HEK293 (cell line): ENCODE data around the gene TPRN.

Source experiments
- CTCF ChIA-PET: fragments of 350-600 bp; formaldehyde crosslinking; extraction: SDS; loops from one replicate; lab custom pipeline; 2021; ENCODE audit warnings: antibody characterized with exemption; lab: Yijun Ruan, JAX
- POLR2A ChIA-PET: fragments of 300-600 bp; formaldehyde crosslinking; extraction: SDS; loops from one replicate; lab custom pipeline; 2020; ENCODE audit warnings: antibody characterized with exemption, inconsistent platforms; lab: Yijun Ruan, JAX
- H3K27ac ChIP-seq: fragments of 200-500 bp; sonication (Bioruptor generic); 2 replicates; pipeline ENCODE4 v1.5.1; 2014; ENCODE audit warnings: low read depth, low read length, control low read depth, inconsistent platforms; ENCODE audit errors: extremely low read depth
- H3K36me3 ChIP-seq, 2 experiments: fragments of 200-500 bp in 1 of 2; sonication (Bioruptor generic) in 1 of 2; 1 replicate in 1 of 2; 2 replicates in 1 of 2; pipeline ENCODE4 v1.5.1; 2014 to 2017; ENCODE audit warnings: inconsistent platforms in 2 of 2, low read length in 2 of 2; ENCODE audit not compliant: control insufficient read depth in 2 of 2, insufficient read depth in 1 of 2
- H3K4me1 ChIP-seq: fragments of 200-500 bp; sonication (Bioruptor generic); 2 replicates; pipeline ENCODE4 v1.5.1; 2014; ENCODE audit warnings: mild to moderate bottlenecking, low read length, inconsistent platforms; ENCODE audit not compliant: control insufficient read depth, insufficient read depth
- H3K4me3 ChIP-seq: 2 replicates; pipeline ENCODE4 v1.5.1; 2011; ENCODE audit warnings: low read depth, mild to moderate bottlenecking, control low read depth, low read length, moderate library complexity
- H3K9me3 ChIP-seq: fragments of 200-500 bp; sonication (Bioruptor generic); 2 replicates; pipeline ENCODE4 v1.5.1; 2014; ENCODE audit warnings: low read depth, low read length, inconsistent platforms; ENCODE audit not compliant: control insufficient read depth, insufficient read depth
- BCL11B ChIP-seq: fragments of 450-650 bp; formaldehyde crosslinking; IDR thresholded peaks from 2 replicates; pipeline ENCODE4 v1.5.1; 2016; ENCODE audit warnings: low read depth, missing biosample characterization, missing genetic modification characterization
- FEZF1 ChIP-seq: fragments of 450-650 bp; formaldehyde crosslinking; IDR thresholded peaks from 2 replicates; pipeline ENCODE4 v1.5.1; 2016; ENCODE audit warnings: missing biosample characterization, missing genetic modification characterization
- GLI2 ChIP-seq: fragments of 450-650 bp; formaldehyde crosslinking; IDR thresholded peaks from 2 replicates; pipeline ENCODE4; 2017; ENCODE audit warnings: missing biosample characterization, missing genetic modification characterization, low read depth, borderline replicate concordance
- HIC1 ChIP-seq: fragments of 450-650 bp; formaldehyde crosslinking; IDR thresholded peaks from 2 replicates; pipeline ENCODE4 v1.5.1; 2016; ENCODE audit warnings: missing biosample characterization, missing genetic modification characterization
- HOXA7 ChIP-seq: sonication (generic); formaldehyde crosslinking; IDR thresholded peaks from 2 replicates; pipeline ENCODE4 v1.8.1; 2022; ENCODE audit warnings: missing genetic modification reagents, borderline replicate concordance
- HOXD13 ChIP-seq: sonication (generic); formaldehyde crosslinking; IDR thresholded peaks from 2 replicates; pipeline ENCODE4 v1.8.0; 2022; ENCODE audit warnings: missing genetic modification reagents, borderline replicate concordance
- IKZF3 ChIP-seq: fragments of 450-650 bp; IDR thresholded peaks from 2 replicates; pipeline ENCODE4 v1.5.0; 2018; ENCODE audit warnings: missing biosample characterization, mild to moderate bottlenecking, missing genetic modification characterization, moderate library complexity
- KLF17 ChIP-seq: fragments of 450-650 bp; formaldehyde crosslinking; IDR thresholded peaks from 2 replicates; pipeline ENCODE4 v1.5.1; 2016; ENCODE audit warnings: missing biosample characterization, missing genetic modification characterization
- KLF8 ChIP-seq: fragments of 450-650 bp; formaldehyde crosslinking; IDR thresholded peaks from 2 replicates; pipeline ENCODE4 v1.5.1; 2016; ENCODE audit warnings: missing biosample characterization, missing genetic modification characterization
- PRDM10 ChIP-seq: fragments of 450-650 bp; formaldehyde crosslinking; IDR thresholded peaks from 2 replicates; pipeline ENCODE4 v1.5.1; 2016; ENCODE audit warnings: missing biosample characterization, missing genetic modification characterization
- SETDB1 ChIP-seq: IDR thresholded peaks from one replicate; pipeline ENCODE4 v1.6.1; 2017; ENCODE audit warnings: mild to moderate bottlenecking, low read length, moderate library complexity, mixed read lengths; ENCODE audit not compliant: insufficient read length
- SP2 ChIP-seq: fragments of 450-650 bp; formaldehyde crosslinking; IDR thresholded peaks from 2 replicates; pipeline ENCODE4 v1.5.1; 2016; ENCODE audit warnings: missing biosample characterization, missing genetic modification characterization
- TRIM28 ChIP-seq: IDR thresholded peaks from 2 replicates; pipeline ENCODE4 v1.6.1; 2011; ENCODE audit warnings: low read length, control low read depth, borderline replicate concordance
- ZBTB6 ChIP-seq: fragments of 450-650 bp; formaldehyde crosslinking; IDR thresholded peaks from 2 replicates; pipeline ENCODE4 v1.5.1; 2017; ENCODE audit warnings: missing biosample characterization, missing genetic modification characterization
- ZNF155 ChIP-seq: fragments of 450-650 bp; formaldehyde crosslinking; IDR thresholded peaks from 2 replicates; pipeline ENCODE4 v1.5.1; 2016; ENCODE audit warnings: missing biosample characterization, missing genetic modification characterization
- ZNF341 ChIP-seq: fragments of 450-650 bp; formaldehyde crosslinking; IDR thresholded peaks from 2 replicates; pipeline ENCODE4; 2016; ENCODE audit warnings: low read depth, missing biosample characterization, missing genetic modification characterization
- ZNF600 ChIP-seq: fragments of 450-650 bp; formaldehyde crosslinking; IDR thresholded peaks from 2 replicates; pipeline ENCODE4 v1.5.1; 2016; ENCODE audit warnings: missing biosample characterization, missing genetic modification characterization
- ZNF677 ChIP-seq: fragments of 450-650 bp; IDR thresholded peaks from 2 replicates; pipeline ENCODE4 v1.5.0; 2018; ENCODE audit warnings: missing biosample characterization, mild to moderate bottlenecking, missing genetic modification characterization, moderate library complexity
- ZNF747 ChIP-seq: fragments of 450-650 bp; formaldehyde crosslinking; IDR thresholded peaks from 2 replicates; pipeline ENCODE4 v1.5.1; 2016; ENCODE audit warnings: missing biosample characterization, missing genetic modification characterization
- ZNF776 ChIP-seq: fragments of 450-650 bp; formaldehyde crosslinking; IDR thresholded peaks from 2 replicates; pipeline ENCODE4 v1.5.0; 2017; ENCODE audit warnings: missing biosample characterization, missing genetic modification characterization, borderline replicate concordance
- ZNF843 ChIP-seq: fragments of 450-650 bp; formaldehyde crosslinking; IDR thresholded peaks from 2 replicates; pipeline ENCODE4 v1.5.1; 2016; ENCODE audit warnings: missing biosample characterization, missing genetic modification characterization
- ZSCAN4 ChIP-seq: fragments of 450-650 bp; formaldehyde crosslinking; IDR thresholded peaks from 2 replicates; pipeline ENCODE4 v1.5.1; 2017; ENCODE audit warnings: missing biosample characterization, missing genetic modification characterization
- ZSCAN5A ChIP-seq: fragments of 450-650 bp; formaldehyde crosslinking; IDR thresholded peaks from 2 replicates; pipeline ENCODE4 v1.5.1; 2016; ENCODE audit warnings: missing biosample characterization, missing genetic modification characterization

The TPRN gene

GRCh38 chr9:137236238-137236935, 35.8 kb upstream of the TPRN start (continued):
- TF ChIP-seq GLI2 (tag by site-specific recombination) (no peak), HOXA7 (CRISPR knock-in tag) (no peak), ZSCAN4 (tag by site-specific recombination) (no peak), ZNF843 (tag by site-specific recombination) (0 out of 2 replicates have a peak, but pooled peaks have one; percentile 18), HOXD13 (CRISPR knock-in tag) (no peak), KLF17 (tag by site-specific recombination) (peak; percentile 62; the same call in 1 of the 2 replicates), ZNF341 (tag by site-specific recombination) (peak; percentile 70), SETDB1 (no peak), FEZF1 (tag by site-specific recombination) (no peak), SP2 (peak; percentile 44), IKZF3 (no peak), ZNF677 (tag by site-specific recombination) (no peak), ZNF776 (tag by site-specific recombination) (no peak), ZNF155 (tag by site-specific recombination) (no peak), TRIM28 (no peak), ZBTB6 (tag by site-specific recombination) (no peak; the same call in 1 of the 2 replicates)

- no peaks in the 10 kb centered on the region for H3K9me3 ChIP-seq
- no peak overlapping the region for H3K4me3 ChIP-seq
- CTCF ChIA-PET = interaction anchor here (0.5 to 3.4 kb wide), 33 partner anchors 8 to 458 kb away, joined by 3 to 45 read pairs (median 6); partner anchors contain the start of genes ANAPC2, CYSRT1, LRRC26 and NELFB
- peaks cover 0 to 7% of the 10 kb centered on the region in 2 experiments; a peak in 1 of 3 replicates for H3K36me3 ChIP-seq
- peaks cover 3% of the 10 kb centered on the region; the same call in 1 of the 2 replicates for H3K4me1 ChIP-seq
- H3K27ac ChIP-seq = no peak overlapping the region
- POLR2A ChIA-PET = interaction anchor here (0.7 to 11.5 kb wide), 9 partner anchors 9 to 189 kb away, joined by 3 to 336 read pairs (median 10); partner anchors contain the start of genes CYSRT1, NELFB, RNF208 and RNF224
- no peak for TF ChIP-seq ZNF677 (tag by site-specific recombination)
- no peak for TF ChIP-seq ZSCAN5A (tag by site-specific recombination)
- peak; percentile 80 for TF ChIP-seq ZNF600 (tag by site-specific recombination)
- TF ChIP-seq BCL11B (tag by site-specific recombination) = 0 out of 2 replicates have a peak, but pooled peaks have one; percentile 31
- TF ChIP-seq KLF8 (tag by site-specific recombination) = no peak
- TF ChIP-seq PRDM10 (tag by site-specific recombination) = 0 out of 2 replicates have a peak, but pooled peaks have one; percentile 11
- TF ChIP-seq HIC1 (tag by site-specific recombination) = 0 out of 2 replicates have a peak, but pooled peaks have one; percentile 36
- no peak for TF ChIP-seq ZNF747 (tag by site-specific recombination)
Measured at GRCh38 chr9:137235424-137236237, 35.1 kb upstream of the TPRN start.
